ENCODE results near the gene MRTFA. TPM values are rescaled to one million over a fixed set of nuclear protein-coding genes. Genes with fewer than 3 reads are reported as not detected.

MRTFA gene
- total RNA-seq, 1 donor from 2014 or later: 11.3 TPM

DNA sequence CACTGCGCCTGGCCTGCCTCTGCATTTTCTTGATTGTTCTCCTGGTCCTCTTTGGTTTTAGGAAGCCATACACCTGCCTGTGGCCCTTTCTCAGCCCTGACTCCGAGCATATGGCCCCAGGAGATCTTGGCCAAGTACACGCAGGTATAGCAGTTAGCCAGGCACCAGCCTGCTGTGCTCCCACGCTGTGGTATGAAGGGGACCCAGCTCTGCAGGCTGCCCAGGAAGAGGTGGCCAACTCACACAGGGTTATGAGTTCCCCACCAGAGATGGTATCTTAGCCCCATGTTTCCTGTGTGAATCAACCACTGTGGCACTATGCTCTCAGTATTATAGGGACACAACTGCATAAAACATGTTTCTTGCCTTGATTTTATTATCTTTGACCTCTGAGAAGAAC is 235.0 kb downstream of the MRTFA start:
- Mint-ChIP-seq H3K27me3 (ENCODE audit: insufficient read depth, low read depth) (peaks cover 2% of the 10 kb centered on the region), H3K36me3 (peaks cover 26% of the 10 kb centered on the region), H3K4me1 (peaks cover 10% of the 10 kb centered on the region), H3K4me3 (no peak overlapping the region), H3K27ac (no peak overlapping the region), H3K9me3 (no peaks in the 10 kb centered on the region)
- TF ChIP-seq EZH2phosphoT487 (IDR thresholded peaks at IDR 0.05) (no peak), EZH2 (IDR thresholded peaks at IDR 0.05) (no peak)
- TF ChIP-seq, protein P1, sequence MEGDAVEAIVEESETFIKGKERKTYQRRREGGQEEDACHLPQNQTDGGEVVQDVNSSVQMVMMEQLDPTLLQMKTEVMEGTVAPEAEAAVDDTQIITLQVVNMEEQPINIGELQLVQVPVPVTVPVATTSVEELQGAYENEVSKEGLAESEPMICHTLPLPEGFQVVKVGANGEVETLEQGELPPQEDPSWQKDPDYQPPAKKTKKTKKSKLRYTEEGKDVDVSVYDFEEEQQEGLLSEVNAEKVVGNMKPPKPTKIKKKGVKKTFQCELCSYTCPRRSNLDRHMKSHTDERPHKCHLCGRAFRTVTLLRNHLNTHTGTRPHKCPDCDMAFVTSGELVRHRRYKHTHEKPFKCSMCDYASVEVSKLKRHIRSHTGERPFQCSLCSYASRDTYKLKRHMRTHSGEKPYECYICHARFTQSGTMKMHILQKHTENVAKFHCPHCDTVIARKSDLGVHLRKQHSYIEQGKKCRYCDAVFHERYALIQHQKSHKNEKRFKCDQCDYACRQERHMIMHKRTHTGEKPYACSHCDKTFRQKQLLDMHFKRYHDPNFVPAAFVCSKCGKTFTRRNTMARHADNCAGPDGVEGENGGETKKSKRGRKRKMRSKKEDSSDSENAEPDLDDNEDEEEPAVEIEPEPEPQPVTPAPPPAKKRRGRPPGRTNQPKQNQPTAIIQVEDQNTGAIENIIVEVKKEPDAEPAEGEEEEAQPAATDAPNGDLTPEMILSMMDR (IDR thresholded peaks at IDR 0.05): no peak
- Histone ChIP-seq H3K4me1 (peaks cover 7% of the 10 kb centered on the region), H3K9ac (no peak overlapping the region), H3K27me3 (no peaks in the 10 kb centered on the region), H2AFZ (replicated peaks) (no peak overlapping the region), H3K9me3 (ENCODE audit: low read depth) (no peaks in the 10 kb centered on the region), H3K4me2 (no peak overlapping the region), H4K20me1 (ENCODE audit: low read depth) (no peaks in the 10 kb centered on the region), H3K4me3 (no peak overlapping the region), H3K79me2 (ENCODE audit: low read depth) (no peaks in the 10 kb centered on the region), H3F3A (ENCODE audit: low read depth) (peaks cover 4% of the 10 kb centered on the region), H3K36me3 (no peaks in the 10 kb centered on the region), H3K27ac (no peak overlapping the region)
- DNase-seq (ENCODE audit: low spot score): no peak

DNA sequence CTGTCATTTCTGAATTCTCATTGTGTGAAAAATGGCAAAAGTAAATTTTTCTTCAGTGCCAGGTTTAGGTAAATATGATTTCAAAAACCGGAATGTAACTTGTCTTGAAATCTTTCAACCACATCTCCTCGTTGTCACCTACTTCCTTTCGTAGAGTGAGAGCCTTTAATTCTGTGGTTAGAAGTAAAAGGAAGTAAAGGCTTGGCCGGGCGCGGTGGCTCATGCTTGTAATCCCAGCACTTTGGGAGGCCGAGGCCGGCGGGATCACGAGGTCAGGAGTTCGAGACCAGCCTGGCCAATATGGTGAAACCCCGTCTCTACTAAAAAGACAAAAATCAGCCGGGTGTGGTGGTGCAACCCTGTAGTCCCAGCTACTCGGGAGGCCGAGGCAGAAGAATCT is 236.4 kb downstream of the MRTFA start:
- H2AFZ ChIP-seq (replicated peaks): no peak overlapping the region
- Mint-ChIP-seq H3K4me3 (no peak overlapping the region), H3K9me3 (no peaks in the 10 kb centered on the region), H3K27ac (no peak overlapping the region), H3K27me3 (ENCODE audit: insufficient read depth, low read depth) (no peaks in the 10 kb centered on the region), H3K36me3 (peaks cover 29% of the 10 kb centered on the region), H3K4me1 (peaks cover 11% of the 10 kb centered on the region)
- TF ChIP-seq, protein P1 (IDR thresholded peaks at IDR 0.05): no peak
- TF ChIP-seq EZH2phosphoT487 (IDR thresholded peaks at IDR 0.05): no peak
- no peak for TF ChIP-seq EZH2 (IDR thresholded peaks at IDR 0.05)
- H3K9ac ChIP-seq: no peak overlapping the region
- H3K36me3 ChIP-seq: no peaks in the 10 kb centered on the region
- H3K4me1 ChIP-seq: peaks cover 8% of the 10 kb centered on the region
- no peak for DNase-seq (ENCODE audit: low spot score)
- H3K4me2 ChIP-seq: no peak overlapping the region
- H3K27ac ChIP-seq: no peak overlapping the region
- no peaks in the 10 kb centered on the region for H3K79me2 ChIP-seq (ENCODE audit: low read depth)
- H3K4me3 ChIP-seq: no peak overlapping the region
- H3K27me3 ChIP-seq: no peaks in the 10 kb centered on the region
- peaks cover 4% of the 10 kb centered on the region for H3F3A ChIP-seq (ENCODE audit: low read depth)
- H4K20me1 ChIP-seq (ENCODE audit: low read depth): no peaks in the 10 kb centered on the region
- H3K9me3 ChIP-seq (ENCODE audit: low read depth): no peaks in the 10 kb centered on the region

- H3K4me1 Mint-ChIP-seq: peaks cover 11% of the 10 kb centered on the region
- TF ChIP-seq EZH2phosphoT487 (IDR thresholded peaks at IDR 0.05): no peak
- TF ChIP-seq, protein P1 (IDR thresholded peaks at IDR 0.05): no peak
- no peak for TF ChIP-seq EZH2 (IDR thresholded peaks at IDR 0.05)
- no peaks in the 10 kb centered on the region for H3K9me3 Mint-ChIP-seq
- Histone ChIP-seq H3K79me2 (ENCODE audit: low read depth) (no peaks in the 10 kb centered on the region), H3K4me1 (peaks cover 8% of the 10 kb centered on the region), H3K9me3 (ENCODE audit: low read depth) (no peaks in the 10 kb centered on the region), H3F3A (ENCODE audit: low read depth) (peaks cover 4% of the 10 kb centered on the region), H2AFZ (replicated peaks) (no peak overlapping the region), H3K27ac (no peak overlapping the region), H4K20me1 (ENCODE audit: low read depth) (no peaks in the 10 kb centered on the region), H3K9ac (no peak overlapping the region), H3K4me3 (no peak overlapping the region), H3K36me3 (no peaks in the 10 kb centered on the region), H3K4me2 (no peak overlapping the region), H3K27me3 (no peaks in the 10 kb centered on the region)
- no peak overlapping the region for H3K27ac Mint-ChIP-seq
- peaks cover 30% of the 10 kb centered on the region for H3K36me3 Mint-ChIP-seq
- no peak for DNase-seq (ENCODE audit: low spot score)
- H3K27me3 Mint-ChIP-seq (ENCODE audit: insufficient read depth, low read depth): no peaks in the 10 kb centered on the region
- no peak overlapping the region for H3K4me3 Mint-ChIP-seq
Measured at GRCh38 chr22:40399621-40400020, 236.9 kb downstream of the MRTFA start.
